DOHH2 (cell line): ENCODE data around the gene LENG8.

ENCODE experiments used
- H3F3A ChIP-seq: fragments of 200-600 bp; sonication (generic), shearing (Covaris generic); 2 replicates; pipeline ENCODE4 v1.6.0; 2016; ENCODE audit warnings: antibody characterized with exemption, mild to moderate bottlenecking; ENCODE audit not compliant: control insufficient read depth, insufficient read depth
- H3K27ac ChIP-seq: fragments of 200-600 bp; sonication (generic); 2 replicates; pipeline ENCODE4 v1.5.1; 2014; ENCODE audit warnings: low read depth, mild to moderate bottlenecking, low read length, moderate library complexity
- H3K27me3 ChIP-seq: fragments of 200-600 bp; sonication (generic); 2 replicates; pipeline ENCODE4 v1.6.1; 2014; ENCODE audit warnings: mild to moderate bottlenecking, low read length, mixed read lengths; ENCODE audit not compliant: control insufficient read depth
- H3K36me3 ChIP-seq: fragments of 200-600 bp; sonication (generic); 2 replicates; pipeline ENCODE4 v1.6.1; 2014; ENCODE audit warnings: mild to moderate bottlenecking, low read length, moderate library complexity, mixed read lengths; ENCODE audit not compliant: control insufficient read depth
- H3K4me1 ChIP-seq: fragments of 200-600 bp; sonication (generic); 2 replicates; pipeline ENCODE4 v1.6.1; 2014; ENCODE audit warnings: mild to moderate bottlenecking, low read length, mixed read lengths; ENCODE audit not compliant: control insufficient read depth
- H3K4me2 ChIP-seq: fragments of 200-600 bp; sonication (generic); 2 replicates; pipeline ENCODE4 v1.6.0; 2014; ENCODE audit warnings: mild to moderate bottlenecking, low read length, moderate library complexity
- H3K4me3 ChIP-seq: fragments of 200-600 bp; sonication (generic); 2 replicates; pipeline ENCODE4 v1.5.1; 2014; ENCODE audit warnings: mild to moderate bottlenecking, low read length, mixed read lengths
- H3K79me2 ChIP-seq: fragments of 200-600 bp; sonication (generic); 2 replicates; pipeline ENCODE4 v1.6.1; 2014; ENCODE audit warnings: mild to moderate bottlenecking, low read length, mixed read lengths; ENCODE audit not compliant: control insufficient read depth
- H3K9me2 ChIP-seq: fragments of 200-600 bp; sonication (generic); replicated peaks from 2 replicates; pipeline ENCODE4 v1.6.1; 2014; ENCODE audit warnings: mild to moderate bottlenecking, low read length, mixed read lengths; ENCODE audit not compliant: control insufficient read depth
- H3K9me3 ChIP-seq: fragments of 200-600 bp; sonication (generic); 2 replicates; pipeline ENCODE4 v1.6.1; 2014; ENCODE audit warnings: antibody characterized with exemption, low read length, mixed read lengths; ENCODE audit not compliant: control insufficient read depth, insufficient read depth
- H4K20me1 ChIP-seq: fragments of 200-600 bp; sonication (generic); 2 replicates; pipeline ENCODE4 v1.6.0; 2014; ENCODE audit warnings: low read depth, mild to moderate bottlenecking, antibody characterized with exemption, low read length, moderate library complexity; ENCODE audit not compliant: control insufficient read depth, insufficient read depth
- CTCF ChIP-seq: fragments of 200-600 bp; sonication (generic); IDR thresholded peaks from one replicate; pipeline ENCODE4 v1.5.1; 2014; ENCODE audit warnings: antibody characterized with exemption, mild to moderate bottlenecking, low read depth, low read length; ENCODE audit not compliant: poor library complexity, severe bottlenecking
- EZH2phosphoT487 ChIP-seq: fragments of 200-600 bp; sonication (generic); IDR thresholded peaks from 2 replicates; pipeline ENCODE4 v1.6.1; 2017; ENCODE audit warnings: borderline replicate concordance, mild to moderate bottlenecking, antibody characterized with exemption, low read length, moderate library complexity, mixed read lengths

The LENG8 gene

GRCh38 chr19:54455786-54456422 lies 6.9 kb downstream of the LENG8 start:
- Histone ChIP-seq H4K20me1 (peaks cover 26% of the 10 kb centered on the region), H3K9me3 (no peaks in the 10 kb centered on the region), H3K79me2 (peaks cover 53% of the 10 kb centered on the region), H3K27ac (no peak overlapping the region), H3K4me2 (no peak overlapping the region), H3K27me3 (no peaks in the 10 kb centered on the region), H3K36me3 (peaks cover 98% of the 10 kb centered on the region), H3K4me3 (no peak overlapping the region), H3F3A (no peaks in the 10 kb centered on the region; the same call in 1 of the 2 replicates), H3K9me2 (no peaks in the 10 kb centered on the region), H3K4me1 (peaks cover 4% of the 10 kb centered on the region)
- TF ChIP-seq CTCF (no peak), EZH2phosphoT487 (no peak)

GRCh38 chr19:54456423-54457373 lies 7.7 kb downstream of the LENG8 start:
- Histone ChIP-seq H4K20me1 (peaks cover 18% of the 10 kb centered on the region; the same call in 1 of the 2 replicates), H3K9me3 (no peaks in the 10 kb centered on the region), H3K9me2 (no peaks in the 10 kb centered on the region), H3K27me3 (no peaks in the 10 kb centered on the region), H3K79me2 (peaks cover 45% of the 10 kb centered on the region), H3K36me3 (peaks cover 94% of the 10 kb centered on the region), H3K4me1 (no peaks in the 10 kb centered on the region), H3F3A (no peaks in the 10 kb centered on the region; the same call in 1 of the 2 replicates), H3K27ac (no peak overlapping the region), H3K4me3 (no peak overlapping the region), H3K4me2 (no peak overlapping the region)
- TF ChIP-seq EZH2phosphoT487: no peak

- Histone ChIP-seq H3K4me2 (no peak overlapping the region), H3K9me2 (no peaks in the 10 kb centered on the region), H3K4me3 (no peak overlapping the region), H3K27ac (no peak overlapping the region), H3K27me3 (no peaks in the 10 kb centered on the region), H3K36me3 (peaks cover 92% of the 10 kb centered on the region), H3K9me3 (no peaks in the 10 kb centered on the region), H4K20me1 (peaks cover 9% of the 10 kb centered on the region; the same call in 1 of the 2 replicates), H3K79me2 (peaks cover 44% of the 10 kb centered on the region), H3F3A (no peaks in the 10 kb centered on the region; the same call in 1 of the 2 replicates), H3K4me1 (peaks cover 12% of the 10 kb centered on the region)
- no peak for TF ChIP-seq CTCF
Measured at GRCh38 chr19:54457773-54458647, 9.0 kb downstream of the LENG8 start.
